Activated CD4-positive, alpha-beta T cell treated with anti-CD3 and anti-CD28 coated beads for 36 hours (primary cell): ENCODE measurements around the gene GFRA1. TPM values are rescaled to one million over a fixed set of nuclear protein-coding genes. Genes with fewer than 3 reads are reported as not detected.
A peak's percentile ranks its signal among the peaks of the same experiment; 100 is the strongest.

Source experiments
- ATAC-seq: fragments of 200-7000 bp; cut with Tn5 transposase; one replicate; pipeline ENCODE4 v1.10.0; 2021; ENCODE audit warnings: mild to moderate bottlenecking, moderate library complexity
- CTCF ChIA-PET: fragments of 350-600 bp; sonication (Branson Sonifier 250); formaldehyde crosslinking; loops from one replicate; lab custom pipeline; 2021; ENCODE audit warnings: antibody characterized with exemption; lab: Charles Lee
- POLR2A ChIA-PET: fragments of 350-600 bp; sonication (Branson Sonifier 250); formaldehyde crosslinking; loops from one replicate; lab custom pipeline; 2021; ENCODE audit warnings: antibody characterized with exemption, inconsistent platforms; lab: Charles Lee
- DNase-seq: peaks from one replicate; pipeline ENCODE4 v3.0.0-alpha.2; 2020
- H3K27ac Mint-ChIP-seq: one replicate; pipeline ENCODE4 v1.8.0; 2021; ENCODE audit warnings: mixed read lengths
- H3K27me3 Mint-ChIP-seq: one replicate; pipeline ENCODE4 v1.8.0; 2021; ENCODE audit warnings: mixed read lengths
- H3K36me3 Mint-ChIP-seq: one replicate; pipeline ENCODE4 v1.8.0; 2021; ENCODE audit warnings: low read depth, mixed read lengths
- H3K4me1 Mint-ChIP-seq: one replicate; pipeline ENCODE4 v1.8.0; 2021; ENCODE audit warnings: mixed read lengths
- H3K4me3 Mint-ChIP-seq: one replicate; pipeline ENCODE4 v1.8.0; 2021; ENCODE audit warnings: mild to moderate bottlenecking, moderate library complexity, mixed read lengths
- H3K9me3 Mint-ChIP-seq: one replicate; pipeline ENCODE4 v1.8.0; 2021; ENCODE audit warnings: low read depth, mixed read lengths
- intact Hi-C, 2 experiments: fragments of 100-400 bp; cut with DNase I in 1 of 2; cut with micrococcal nuclease in 1 of 2; formaldehyde crosslinking; loops; one replicate each; pipeline versions ENCODE4 v1.14.2 to v1.15.1; 2022 to 2024; cut with DNase I, micrococcal nuclease
- total RNA-seq, 2 experiments: library from RNA; stranded (reverse); gene quantifications; one replicate each; pipeline ENCODE4 v1.2.3, GENCODE V29; 2021

The GFRA1 gene
- total RNA-seq, 2 experiments from 2014 or later: 0.09 to 0.11 TPM

DNA sequence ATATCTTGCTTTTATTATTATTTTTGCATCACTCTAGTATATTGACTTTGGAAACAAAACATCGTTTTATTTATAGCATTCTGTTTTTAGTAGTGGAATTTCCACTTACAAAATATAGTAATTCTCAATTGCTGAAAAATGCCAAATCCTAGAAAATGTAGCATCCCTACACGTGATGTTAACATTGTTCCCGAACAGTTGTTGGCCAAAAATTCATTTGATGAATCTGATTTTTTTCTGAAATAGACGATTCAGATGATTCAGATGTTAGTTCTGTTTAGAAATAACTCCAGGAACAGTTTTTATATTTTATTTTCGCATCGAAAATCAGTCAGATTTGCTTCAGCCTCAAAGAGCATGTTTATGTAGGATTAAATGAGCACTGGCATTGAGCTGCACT is 122.4 kb downstream of the GFRA1 start:
- Mint-ChIP-seq H3K27ac (no peak overlapping the region), H3K27me3 (no peaks in the 10 kb centered on the region), H3K4me1 (peaks cover 17% of the 10 kb centered on the region), H3K4me3 (no peak overlapping the region), H3K9me3 (no peaks in the 10 kb centered on the region), H3K36me3 (no peaks in the 10 kb centered on the region)
- ChIA-PET CTCF (no interaction called here), POLR2A (no interaction called here)
- intact Hi-C loops: no loop called here
- DNase-seq (no peak), ATAC-seq (no peak)

DNA sequence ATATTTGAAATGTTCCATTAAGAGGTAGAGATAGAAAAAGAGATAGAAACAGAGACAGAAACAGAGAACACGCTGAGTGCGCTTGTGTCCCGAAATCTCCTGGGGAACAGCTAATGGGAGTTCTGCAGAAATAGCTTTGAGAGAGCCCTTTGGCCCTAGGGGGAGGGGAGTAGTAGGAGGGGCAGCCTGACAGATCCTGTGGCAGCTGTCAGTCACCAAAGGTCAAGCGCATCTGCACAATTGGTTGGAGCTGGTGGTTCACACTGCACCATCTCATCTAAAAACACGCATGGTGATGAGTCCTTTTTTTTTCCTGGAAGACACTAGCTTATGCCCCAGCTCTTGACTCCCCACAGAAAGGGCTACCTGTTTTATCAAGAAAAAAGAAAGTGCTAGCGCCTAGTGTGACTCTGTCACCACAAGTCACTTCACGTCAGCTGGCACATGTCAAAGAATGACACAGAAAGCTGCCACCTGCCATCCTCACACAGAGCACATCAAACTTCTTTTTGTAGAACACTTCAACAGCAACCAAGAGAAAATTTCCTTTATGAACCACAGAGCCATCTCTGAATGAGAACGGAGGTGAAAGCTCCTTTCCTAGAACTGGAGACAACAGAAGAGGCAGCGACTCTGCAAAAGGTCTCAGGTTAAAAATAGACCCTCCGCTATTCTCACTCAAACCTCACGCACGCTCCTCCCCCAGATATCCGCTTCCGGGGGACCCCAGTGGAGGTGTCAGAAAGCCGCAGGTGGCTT is 125.7 kb downstream of the GFRA1 start:
- POLR2A ChIA-PET: no interaction called here

DNA sequence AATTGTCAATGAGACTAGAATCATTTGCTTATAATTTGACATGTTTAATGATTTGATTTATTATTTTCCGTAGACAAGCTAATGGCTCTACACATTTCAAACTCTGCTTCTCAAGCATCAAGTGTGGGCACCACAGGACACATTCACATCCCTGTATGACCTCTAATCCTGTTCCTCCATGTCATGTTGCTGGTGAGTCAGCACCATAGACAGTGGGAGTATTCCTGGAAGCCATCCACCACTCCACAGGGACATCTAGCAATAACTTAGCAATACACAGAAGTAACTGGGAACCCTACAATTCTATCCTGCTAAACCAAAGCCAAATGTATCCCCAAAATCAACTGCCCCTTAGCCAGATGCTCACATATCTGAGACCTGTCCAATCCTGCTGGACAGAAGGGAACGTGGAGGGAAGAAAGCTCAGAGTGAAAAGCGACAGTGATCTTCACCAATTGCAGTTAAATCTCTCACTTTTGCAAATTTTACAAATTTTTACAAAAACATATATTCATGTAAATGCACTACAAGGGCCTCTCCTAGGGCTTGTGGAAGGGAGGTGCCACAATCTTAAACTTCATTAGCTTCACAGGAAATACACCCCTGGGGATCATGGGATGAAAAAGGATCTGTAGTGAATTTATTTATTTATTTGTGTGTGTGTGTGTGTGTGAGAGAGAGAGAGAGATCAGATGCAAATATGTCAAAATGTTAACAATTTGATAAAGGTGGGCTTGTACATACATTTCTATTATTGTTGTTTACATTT is 126.5 kb downstream of the GFRA1 start:
- ATAC-seq: no peak
- no peaks in the 10 kb centered on the region for H3K27me3 Mint-ChIP-seq
- intact Hi-C loops: loop anchor here in 1 of 2 experiments (5.0 kb wide), 1 partner anchor 121 kb away; no protein-coding TSS in a partner anchor
- DNase-seq: no peak
- peak overlapping the region; percentile 62 for H3K27ac Mint-ChIP-seq
- ChIA-PET CTCF (interaction anchor here (1.0 to 1.4 kb wide), 3 partner anchors 16 to 141 kb away, joined by 3 to 6 read pairs (median 3); no protein-coding TSS in a partner anchor), POLR2A (no interaction called here)
- no peaks in the 10 kb centered on the region for H3K36me3 Mint-ChIP-seq
- H3K4me3 Mint-ChIP-seq: peak overlapping the region; percentile 19
- peaks cover 17% of the 10 kb centered on the region for H3K4me1 Mint-ChIP-seq
- no peaks in the 10 kb centered on the region for H3K9me3 Mint-ChIP-seq

More for the DNA sequence above, 125.7 kb downstream of the GFRA1 start:
- CTCF ChIA-PET: interaction anchor here (1.0 to 1.4 kb wide), 2 partner anchors 17 to 26 kb away, joined by 3 to 6 read pairs; no protein-coding TSS in a partner anchor
- Mint-ChIP-seq H3K9me3 (no peaks in the 10 kb centered on the region), H3K36me3 (no peaks in the 10 kb centered on the region), H3K4me1 (peaks cover 17% of the 10 kb centered on the region), H3K4me3 (peak overlapping the region; percentile 19), H3K27me3 (no peaks in the 10 kb centered on the region), H3K27ac (peak overlapping the region; percentile 62)
- peak; percentile 69 for DNase-seq
- intact Hi-C loops: loop anchor here in 1 of 2 experiments (5.0 kb wide), 1 partner anchor 120 kb away; no protein-coding TSS in a partner anchor
- ATAC-seq: peak; percentile 95

DNA sequence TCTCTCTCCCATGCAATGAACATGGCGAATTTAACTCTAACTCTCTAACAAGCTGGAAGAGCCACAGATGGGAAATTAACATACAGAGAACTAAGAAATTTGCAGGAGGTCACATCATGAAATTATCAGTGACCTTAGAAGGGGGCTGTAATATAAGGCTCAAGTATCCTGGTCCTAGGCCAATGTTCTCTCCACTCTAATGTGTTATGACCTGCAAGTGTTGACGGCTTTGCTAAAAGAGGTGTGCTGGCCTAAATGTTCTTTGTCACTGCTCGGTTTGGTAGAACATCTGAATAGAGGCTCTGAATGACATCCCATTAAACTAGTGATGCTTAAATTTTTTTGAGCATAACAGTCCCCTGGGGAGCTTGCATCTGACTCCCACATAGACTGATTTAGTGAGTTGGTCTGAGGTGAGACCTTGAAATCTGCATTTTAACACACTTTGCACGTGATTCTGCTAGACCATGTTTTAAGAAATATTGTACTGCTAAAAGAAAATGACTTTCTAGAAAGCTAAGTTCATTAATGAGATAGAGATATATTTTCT is 129.3 kb downstream of the GFRA1 start:
- CTCF ChIA-PET: no interaction called here
- H3K27ac Mint-ChIP-seq: no peak overlapping the region
- DNase-seq (no peak), ATAC-seq (no peak)
- intact Hi-C loops: no loop called here
- no peaks in the 10 kb centered on the region for H3K27me3 Mint-ChIP-seq
- POLR2A ChIA-PET: no interaction called here
- no peaks in the 10 kb centered on the region for H3K9me3 Mint-ChIP-seq
- H3K36me3 Mint-ChIP-seq: no peaks in the 10 kb centered on the region
- peaks cover 17% of the 10 kb centered on the region for H3K4me1 Mint-ChIP-seq
- H3K4me3 Mint-ChIP-seq: no peak overlapping the region

DNA sequence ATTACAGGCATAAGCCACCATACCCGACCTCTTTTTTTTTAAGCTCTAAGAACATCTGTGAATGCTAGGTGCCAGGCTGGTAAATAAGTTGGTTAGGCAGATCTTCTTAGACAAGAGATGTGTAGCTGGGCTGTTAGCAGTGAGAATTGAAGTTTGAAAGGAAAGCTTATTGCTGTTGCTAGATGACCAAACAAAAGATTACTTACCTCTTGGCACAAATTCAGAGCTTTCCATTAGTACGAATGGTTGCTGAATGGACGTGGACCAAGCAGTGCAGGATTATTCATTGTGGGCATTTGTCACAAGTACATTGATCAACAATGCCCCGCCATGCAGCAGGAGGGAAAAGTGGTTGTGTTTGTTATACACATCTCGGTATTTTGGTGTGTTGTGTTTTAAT is 131.2 kb downstream of the GFRA1 start:
- CTCF ChIA-PET: interaction anchor here (0.7 kb wide), 1 partner anchor 846 kb away, joined by 3 read pairs; no protein-coding TSS in a partner anchor
- ATAC-seq (no peak), DNase-seq (no peak)
- POLR2A ChIA-PET: no interaction called here
- intact Hi-C loops: no loop called here
- peaks cover 6% of the 10 kb centered on the region for H3K4me1 Mint-ChIP-seq
- no peak overlapping the region for H3K4me3 Mint-ChIP-seq
- H3K27me3 Mint-ChIP-seq: no peaks in the 10 kb centered on the region
- no peaks in the 10 kb centered on the region for H3K9me3 Mint-ChIP-seq
- H3K36me3 Mint-ChIP-seq: no peaks in the 10 kb centered on the region
- no peak overlapping the region for H3K27ac Mint-ChIP-seq

DNA sequence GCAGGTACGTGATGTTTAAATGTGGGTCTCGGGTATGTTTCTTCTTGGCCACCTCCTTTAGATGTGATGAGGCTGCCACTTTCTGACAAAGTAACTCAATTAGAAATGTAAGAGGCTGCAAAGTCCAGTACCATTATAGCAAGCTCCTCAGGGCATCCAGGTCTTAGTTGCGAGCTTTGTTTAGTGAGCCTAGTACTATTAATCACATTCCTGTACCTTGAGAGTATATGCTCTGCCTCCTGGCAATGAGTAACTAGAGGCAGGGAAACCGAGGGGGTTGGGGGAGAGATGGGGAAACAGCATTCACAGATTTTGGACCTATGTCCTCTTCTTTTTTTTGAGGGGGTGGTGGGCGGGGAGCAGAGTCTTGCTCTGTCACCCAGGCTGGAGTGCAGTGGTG is 131.8 kb downstream of the GFRA1 start:
- no peaks in the 10 kb centered on the region for H3K27me3 Mint-ChIP-seq
- intact Hi-C loops: no loop called here
- H3K27ac Mint-ChIP-seq: no peak overlapping the region
- no peak for DNase-seq
- no peaks in the 10 kb centered on the region for H3K36me3 Mint-ChIP-seq
- H3K4me3 Mint-ChIP-seq: no peak overlapping the region
- ChIA-PET POLR2A (interaction anchor here (0.6 kb wide), 1 partner anchor 13 kb away, joined by 13 read pairs; no protein-coding TSS in a partner anchor), CTCF (interaction anchor here (0.5 kb wide), 1 partner anchor 114 kb away, joined by 3 read pairs; no protein-coding TSS in a partner anchor)
- no peaks in the 10 kb centered on the region for H3K9me3 Mint-ChIP-seq
- H3K4me1 Mint-ChIP-seq: no peaks in the 10 kb centered on the region
- ATAC-seq: no peak

DNA sequence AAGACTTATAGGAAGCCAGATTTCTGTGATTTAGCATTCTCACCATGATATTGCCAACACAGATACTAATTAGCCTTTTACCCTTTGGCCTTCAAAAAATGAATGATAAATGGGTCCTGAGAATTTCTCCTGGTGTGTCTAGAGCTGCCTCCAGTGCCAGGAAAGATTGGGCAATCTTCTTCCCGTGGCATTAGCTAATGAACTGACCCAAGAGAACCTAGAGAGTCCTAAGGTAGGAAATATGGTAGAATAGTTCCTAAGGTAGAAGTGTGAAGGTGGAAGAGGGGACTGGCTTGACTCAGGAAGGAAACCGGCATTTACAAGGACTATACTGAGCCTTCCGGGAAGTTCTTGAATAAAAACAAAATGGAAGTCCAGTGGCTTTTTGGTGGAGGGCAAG is 133.1 kb downstream of the GFRA1 start:
- no peaks in the 10 kb centered on the region for H3K9me3 Mint-ChIP-seq
- no peak overlapping the region for H3K4me3 Mint-ChIP-seq
- H3K27ac Mint-ChIP-seq: no peak overlapping the region
- ATAC-seq (no peak), DNase-seq (no peak)
- CTCF ChIA-PET: interaction anchor here (0.5 to 1.3 kb wide), 3 partner anchors 16 to 1245 kb away, joined by 3 to 6 read pairs (median 3); no protein-coding TSS in a partner anchor
- intact Hi-C loops: no loop called here
- no peaks in the 10 kb centered on the region for H3K36me3 Mint-ChIP-seq
- POLR2A ChIA-PET: no interaction called here
- no peaks in the 10 kb centered on the region for H3K27me3 Mint-ChIP-seq
- no peaks in the 10 kb centered on the region for H3K4me1 Mint-ChIP-seq

DNA sequence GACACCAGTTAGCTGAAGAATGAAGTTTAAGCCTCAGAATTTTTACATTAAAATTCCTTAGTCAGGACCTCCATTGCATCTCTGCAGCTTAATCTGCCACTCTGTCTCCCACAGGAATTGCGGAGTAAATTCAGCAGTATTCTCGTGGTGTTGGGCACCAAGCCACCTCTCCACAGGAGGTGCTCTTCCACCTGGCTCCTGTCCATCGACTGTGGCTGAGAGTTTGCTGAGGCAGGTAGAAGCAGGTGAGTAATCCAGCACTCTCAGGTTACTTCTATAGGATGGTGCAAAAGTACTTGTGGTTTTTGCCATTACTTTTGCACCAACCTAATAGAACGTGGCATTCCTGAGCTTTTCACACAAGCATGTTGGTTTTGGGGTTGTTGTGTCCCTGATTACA is 134.1 kb downstream of the GFRA1 start:
- H3K4me1 Mint-ChIP-seq: no peaks in the 10 kb centered on the region
- H3K27ac Mint-ChIP-seq: no peak overlapping the region
- no peaks in the 10 kb centered on the region for H3K27me3 Mint-ChIP-seq
- no peaks in the 10 kb centered on the region for H3K9me3 Mint-ChIP-seq
- ChIA-PET CTCF (interaction anchor here (0.7 to 1.3 kb wide), 2 partner anchors 15 to 1631 kb away, joined by 3 to 6 read pairs; no protein-coding TSS in a partner anchor), POLR2A (no interaction called here)
- H3K4me3 Mint-ChIP-seq: no peak overlapping the region
- ATAC-seq (no peak), DNase-seq (no peak)
- intact Hi-C loops: no loop called here
- H3K36me3 Mint-ChIP-seq: no peaks in the 10 kb centered on the region

DNA sequence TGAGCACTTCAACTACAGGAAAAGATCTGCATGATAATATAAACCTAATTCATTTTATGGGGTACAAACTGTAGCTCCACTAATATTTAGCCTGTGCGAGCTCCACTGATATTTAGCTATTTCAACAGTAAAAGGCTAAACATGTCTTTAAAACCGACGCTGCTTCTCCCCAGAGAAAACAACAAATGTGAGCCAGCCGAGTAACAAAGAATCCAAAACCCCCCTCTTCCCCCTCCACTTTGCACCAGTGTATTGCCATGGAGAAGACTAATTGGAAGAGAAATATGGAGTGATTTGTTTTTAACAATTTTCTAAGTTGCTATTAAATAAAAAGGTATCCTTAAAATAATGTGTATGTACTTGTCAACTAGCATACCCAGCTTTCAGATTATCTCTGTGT is 136.7 kb downstream of the GFRA1 start:
- no peak overlapping the region for H3K4me3 Mint-ChIP-seq
- no peak for ATAC-seq
- intact Hi-C loops: no loop called here
- ChIA-PET CTCF (no interaction called here), POLR2A (no interaction called here)
- H3K27me3 Mint-ChIP-seq: no peaks in the 10 kb centered on the region
- no peaks in the 10 kb centered on the region for H3K9me3 Mint-ChIP-seq
- no peaks in the 10 kb centered on the region for H3K36me3 Mint-ChIP-seq
- H3K4me1 Mint-ChIP-seq: no peaks in the 10 kb centered on the region
- H3K27ac Mint-ChIP-seq: no peak overlapping the region
- no peak for DNase-seq

DNA sequence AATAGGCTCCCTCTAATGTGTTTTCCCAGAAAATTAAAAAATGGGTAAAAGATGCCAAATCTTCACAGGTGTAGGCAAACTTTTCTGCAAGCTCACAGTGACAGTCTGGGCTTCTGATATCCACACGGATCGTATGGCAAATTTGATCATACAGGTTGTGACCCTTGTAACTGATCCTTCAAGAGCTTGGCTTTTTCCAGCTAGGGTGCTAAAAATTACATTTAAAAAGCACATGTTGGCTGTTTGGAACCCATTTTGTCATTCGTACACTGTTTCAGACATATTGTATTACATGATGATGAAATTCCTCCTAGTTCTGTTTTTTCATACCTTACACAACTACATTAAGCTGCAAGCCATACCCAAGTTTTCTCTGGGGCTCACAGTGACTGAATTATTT is 138.7 kb downstream of the GFRA1 start:
- intact Hi-C loops: no loop called here
- ATAC-seq (no peak), DNase-seq (no peak)
- Mint-ChIP-seq H3K4me1 (no peaks in the 10 kb centered on the region), H3K9me3 (no peaks in the 10 kb centered on the region), H3K4me3 (no peak overlapping the region), H3K36me3 (no peaks in the 10 kb centered on the region), H3K27me3 (no peaks in the 10 kb centered on the region), H3K27ac (no peak overlapping the region)
- ChIA-PET CTCF (interaction anchor here (0.7 kb wide), 1 partner anchor 310 kb away, joined by 3 read pairs; no protein-coding TSS in a partner anchor), POLR2A (no interaction called here)

DNA sequence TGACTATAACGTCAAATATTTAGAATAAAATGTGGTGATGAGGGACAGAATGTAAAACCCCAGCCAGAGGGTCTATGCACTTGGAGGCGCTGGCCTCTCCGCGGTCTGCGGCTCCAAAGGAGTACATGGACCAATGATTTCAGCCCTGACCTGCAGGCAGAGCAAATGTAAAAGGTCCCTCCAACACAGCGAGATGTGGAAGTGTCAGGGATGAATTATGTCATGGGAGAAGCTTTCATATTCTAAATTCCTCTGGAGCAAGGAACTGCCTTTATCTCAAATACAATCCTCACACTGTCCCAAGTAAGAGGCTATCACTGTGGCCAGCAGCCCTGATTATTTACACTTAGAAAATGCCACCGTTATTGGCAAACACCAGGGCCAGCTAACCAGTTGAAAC is 139.4 kb downstream of the GFRA1 start:
- ChIA-PET CTCF (no interaction called here), POLR2A (no interaction called here)
- no peak for DNase-seq
- Mint-ChIP-seq H3K27ac (no peak overlapping the region), H3K4me1 (no peaks in the 10 kb centered on the region), H3K27me3 (no peaks in the 10 kb centered on the region), H3K9me3 (no peaks in the 10 kb centered on the region), H3K4me3 (no peak overlapping the region), H3K36me3 (no peaks in the 10 kb centered on the region)
- ATAC-seq: no peak
- intact Hi-C loops: no loop called here
